Heart left ventricle (tissue), 16 donors: ENCODE measurements around the gene AFF3. TPM values are rescaled to one million over a fixed set of nuclear protein-coding genes. Genes with fewer than 3 reads are reported as not detected.
"Not testable (repeated sequence)": the region's sequence is repeated elsewhere in the genome, so short reads cannot be mapped to it uniquely, and the experiment has no call there.

Source experiments
- ATAC-seq, 4 donors: fragments of 200-7000 bp; cut with Tn5 transposase; one replicate each; pipeline ENCODE4 v1.9.1; 2020 to 2022; ENCODE audit warnings: moderate library complexity in 4 of 4, mild to moderate bottlenecking in 3 of 4, moderate number of reproducible peaks in 1 of 4
- DNase-seq, 5 donors: peaks; one replicate each; pipeline ENCODE4 v3.0.0-alpha.2; 2020
- H3K27ac ChIP-seq, 12 donors: fragments of 200-600 bp; sonication (generic) in 4 of 12; one replicate each; pipeline versions ENCODE4 v1.5.0 to v1.8.0; 2016 to 2022; ENCODE audit warnings: mild to moderate bottlenecking in 2 of 12
- H3K27me3 ChIP-seq, 9 donors: fragments of 200-600 bp; sonication (generic) in 2 of 9; one replicate each; pipeline versions ENCODE4 v1.5.1 to v1.8.0; 2016 to 2022; ENCODE audit warnings: mild to moderate bottlenecking in 3 of 9
- H3K36me3 ChIP-seq, 9 donors: fragments of 200-600 bp; sonication (generic) in 2 of 9; one replicate each; pipeline versions ENCODE4 v1.5.0 to v1.8.0; 2018 to 2022; ENCODE audit warnings: mild to moderate bottlenecking in 2 of 9
- H3K4me1 ChIP-seq, 12 donors: fragments of 200-600 bp; sonication (generic) in 4 of 12; one replicate each; pipeline versions ENCODE4 v1.5.0 to v1.8.0; 2016 to 2022; ENCODE audit warnings: mild to moderate bottlenecking in 3 of 12
- H3K4me3 ChIP-seq, 12 donors: fragments of 200-600 bp; sonication (generic) in 4 of 12; one replicate each; pipeline versions ENCODE4 v1.5.0 to v1.8.0; 2017 to 2022; ENCODE audit warnings: mild to moderate bottlenecking in 9 of 12, moderate library complexity in 4 of 12
- H3K9me3 ChIP-seq, 12 donors: fragments of 200-600 bp; sonication (generic) in 4 of 12; one replicate each; pipeline versions ENCODE4 v1.5.0 to v1.8.0; 2016 to 2022; ENCODE audit warnings: mild to moderate bottlenecking in 1 of 12
- CTCF ChIP-seq, 12 donors: fragments of 200-600 bp; sonication (generic) in 4 of 12; IDR thresholded peaks; one replicate each; pipeline versions ENCODE4 v1.5.0 to v1.8.0; 2018 to 2022; ENCODE audit warnings: antibody characterized with exemption in 12 of 12, mild to moderate bottlenecking in 5 of 12
- POLR2A ChIP-seq, 2 donors: fragments of 450-650 bp; IDR thresholded peaks; one replicate each; pipeline ENCODE4 v1.6.1; 2017; ENCODE audit warnings: antibody characterized with exemption in 2 of 2, mild to moderate bottlenecking in 2 of 2, moderate library complexity in 2 of 2
- WGBS, 4 donors: extraction: QIAGEN DNeasy Blood & Tissue Kit in 2 of 4; methylation state at CpG; one replicate each; pipeline versions ENCODE4 v1.1.5 to v1.1.7; 2013 to 2018; 5-methylcytosine and 5-hydroxymethylcytosine counted together
- intact Hi-C, 10 donors: fragments of 100-400 bp; cut with DNase I; formaldehyde crosslinking; loops; one replicate each; pipeline versions ENCODE4 v1.11.1 to v1.14.2; 2022
- polyA plus RNA-seq, 2 donors: library from polyadenylated mRNA; stranded (reverse); fragments of 200-250 nt; gene quantifications; one replicate each; pipeline ENCODE4 v1.2.3, GENCODE V29; 2013
- total RNA-seq, 9 donors: library from RNA; depleted of rRNA in 2 of 9; stranded (reverse); fragments of >200 nt in 2 of 9; fragmentation: NEBNext Ultra II Directional in 3 of 9; extraction: Animal tissue kit (Norgen Biotek cat#: 25700) in 3 of 9; gene quantifications; one replicate each; pipeline versions ENCODE4 v1.1.0 to v1.2.4, GENCODE V29; 2016 to 2023
- donor health status: ischemic (EF 13 %, LVEDD 7.1; RV severe dilation, severe dysfunction).
- donor health status: healthy with polysubstance abuse.
- donor health status: DM: no; HTN: yes; CAD: no.
- donor health status: DM: no; HTN: no; CAD: no.
- donor health status: ischemic (EF 25% LVEDD 6.9; RV normal size, moderate dysfunction).
- donor health status: ischemic (EF 25% LVEDD 5.7; RV mildly dilated, moderate dysfunction).
- donor health status: healthy.
- donor health status: DM: yes; HTN: yes; CAD: no.
- donor health status: ischemic (EF 35%, LVEDD 5.7; RV mildly dilated, moderate dysfunction).
- donor health status: nonischemic (EF 11% LVEDD 7.7; RV severe dilation, severe dysfunction).
- donor health status: DM: yes; HTN: yes; CAD: no.
- donor health status: PGD.
- donor health status: ischemic (EF 29% LVEDD 5.4; RV normal size, mild dysfunction).
- donor health status: nonischemic (EF 23%, LVEDD 6.1; RV moderate dilation, normal function).

Gene AFF3
- total and polyA plus RNA-seq, 11 donors = 1.3 to 15.5 (median 4.7) TPM

GRCh38 chr2:100161945-100162620 lies 19.7 kb upstream of the AFF3 start:
- H3K36me3 ChIP-seq = no peaks in the 10 kb centered on the region
- TF ChIP-seq CTCF (IDR thresholded peaks at IDR 0.05) (no peak), POLR2A (IDR thresholded peaks at IDR 0.05) (no peak)
- H3K4me3 ChIP-seq = no peak overlapping the region
- H3K4me1 ChIP-seq = peaks cover 0 to 6% (median 0%) of the 10 kb centered on the region in 12 donors
- no peak for ATAC-seq
- no peak overlapping the region for H3K27ac ChIP-seq
- H3K9me3 ChIP-seq = peaks cover 0 to 12% (median 0%) of the 10 kb centered on the region in 12 donors
- intact Hi-C loops = no loop called here
- no peak for DNase-seq
- no peaks in the 10 kb centered on the region for H3K27me3 ChIP-seq

GRCh38 chr2:100160396-100160795 lies 18.0 kb upstream of the AFF3 start:
- intact Hi-C loops = no loop called here
- H3K36me3 ChIP-seq = no peaks in the 10 kb centered on the region
- peaks cover 0 to 12% (median 0%) of the 10 kb centered on the region in 12 donors for H3K9me3 ChIP-seq
- ATAC-seq (no peak), DNase-seq (no peak)
- H3K27me3 ChIP-seq = no peaks in the 10 kb centered on the region
- 86 to 91% (median 89%) methylated on average over 1 of the region's 1 CpG for WGBS, 4 donors
- peaks cover 0 to 6% (median 0%) of the 10 kb centered on the region in 12 donors for H3K4me1 ChIP-seq
- no peak overlapping the region for H3K4me3 ChIP-seq
- TF ChIP-seq CTCF (IDR thresholded peaks at IDR 0.05) (no peak), POLR2A (IDR thresholded peaks at IDR 0.05) (no peak)
- H3K27ac ChIP-seq = no peak overlapping the region

DNA sequence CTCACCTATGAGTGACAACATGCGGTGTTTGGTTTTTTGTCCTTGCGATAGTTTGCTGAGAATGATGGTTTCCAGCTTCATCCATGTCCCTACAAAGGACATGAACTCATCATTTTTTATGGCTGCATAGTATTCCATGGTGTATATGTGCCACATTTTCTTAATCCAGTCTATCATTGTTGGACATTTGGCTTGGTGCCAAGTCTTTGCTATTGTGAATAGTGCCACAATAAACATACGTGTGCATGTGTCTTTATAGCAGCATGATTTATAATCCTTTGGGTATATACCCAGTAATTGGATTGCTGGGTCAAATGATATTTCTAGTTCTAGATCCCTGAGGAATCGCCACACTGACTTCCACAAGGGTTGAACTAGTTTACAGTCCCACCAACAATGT lies 9.4 kb upstream of the AFF3 start:
- H3K27ac ChIP-seq, H3K36me3 ChIP-seq, ATAC-seq, DNase-seq, intact Hi-C loops, H3K4me3 ChIP-seq, H3K4me1 ChIP-seq, H3K27me3 ChIP-seq: not testable (repeated sequence)
- WGBS, 4 donors = 80 to 97% (median 91%) methylated on average over 4 of the region's 4 CpGs
- H3K9me3 ChIP-seq = peaks cover 0 to 18% (median 0%) of the 10 kb centered on the region in 12 donors

- ATAC-seq (no peak), DNase-seq (no peak)
- H3K4me1 ChIP-seq = no peaks in the 10 kb centered on the region
- H3K36me3 ChIP-seq = no peaks in the 10 kb centered on the region
- WGBS, 4 donors = 87 to 93% (median 89%) methylated on average over 3 of the region's 3 CpGs
- intact Hi-C loops = no loop called here
- TF ChIP-seq POLR2A (IDR thresholded peaks at IDR 0.05) = no peak
- TF ChIP-seq CTCF (IDR thresholded peaks at IDR 0.05) = no peak
- no peak overlapping the region for H3K27ac ChIP-seq
- peaks cover 0 to 18% (median 0%) of the 10 kb centered on the region in 12 donors for H3K9me3 ChIP-seq
- H3K4me3 ChIP-seq = no peak overlapping the region
- H3K27me3 ChIP-seq = no peaks in the 10 kb centered on the region
These were observed 8.9 kb upstream of the AFF3 start for GRCh38 chr2:100151310-100151709.

- TF ChIP-seq POLR2A (IDR thresholded peaks at IDR 0.05) (no peak), CTCF (IDR thresholded peaks at IDR 0.05) (no peak)
- H3K9me3 ChIP-seq = peaks cover 0 to 18% (median 0%) of the 10 kb centered on the region in 12 donors
- DNase-seq = no peak
- H3K27ac ChIP-seq = no peak overlapping the region
- H3K4me3 ChIP-seq = no peak overlapping the region
- intact Hi-C loops = no loop called here
- WGBS, 4 donors = 84 to 87% (median 86%) methylated on average over 4 of the region's 4 CpGs
- H3K4me1 ChIP-seq = no peaks in the 10 kb centered on the region
- H3K36me3 ChIP-seq = no peaks in the 10 kb centered on the region
- ATAC-seq = no peak
- H3K27me3 ChIP-seq = no peaks in the 10 kb centered on the region
These were observed 6.5 kb upstream of the AFF3 start for GRCh38 chr2:100148883-100149282.
